GM12873 (cell line): ENCODE data around the gene MYOCOS.

ENCODE experiments used
- TF ChIP-seq, protein P1 (sequence below): IDR thresholded peaks from 2 replicates; pipeline ENCODE4 v1.5.1; 2012; ENCODE audit warnings: low read depth, mild to moderate bottlenecking, moderate library complexity, low read length, control low read depth; ENCODE audit not compliant: insufficient read depth; ENCODE audit errors: missing control alignments

MYOCOS gene

DNA sequence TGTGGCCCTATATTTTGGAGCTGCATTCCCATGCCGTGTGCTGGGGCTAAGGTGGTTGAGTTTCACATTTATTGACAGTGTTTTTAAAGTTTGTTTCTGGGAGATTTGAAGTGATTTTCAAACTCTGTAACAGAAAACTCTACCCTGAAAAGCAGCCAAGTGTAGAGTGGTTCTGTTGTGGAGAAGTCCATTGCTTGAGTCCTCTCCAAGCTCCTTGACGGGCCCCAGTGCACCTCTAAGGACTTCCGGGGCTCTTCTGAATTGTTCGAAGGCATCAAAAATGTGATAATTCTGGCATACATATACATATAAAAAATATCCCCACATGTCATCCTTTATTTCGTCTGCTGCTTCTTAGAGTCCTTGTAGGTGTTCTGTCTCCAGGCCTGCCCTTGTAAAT, 5.0 kb downstream of the MYOCOS start:
- TF ChIP-seq, protein P1, sequence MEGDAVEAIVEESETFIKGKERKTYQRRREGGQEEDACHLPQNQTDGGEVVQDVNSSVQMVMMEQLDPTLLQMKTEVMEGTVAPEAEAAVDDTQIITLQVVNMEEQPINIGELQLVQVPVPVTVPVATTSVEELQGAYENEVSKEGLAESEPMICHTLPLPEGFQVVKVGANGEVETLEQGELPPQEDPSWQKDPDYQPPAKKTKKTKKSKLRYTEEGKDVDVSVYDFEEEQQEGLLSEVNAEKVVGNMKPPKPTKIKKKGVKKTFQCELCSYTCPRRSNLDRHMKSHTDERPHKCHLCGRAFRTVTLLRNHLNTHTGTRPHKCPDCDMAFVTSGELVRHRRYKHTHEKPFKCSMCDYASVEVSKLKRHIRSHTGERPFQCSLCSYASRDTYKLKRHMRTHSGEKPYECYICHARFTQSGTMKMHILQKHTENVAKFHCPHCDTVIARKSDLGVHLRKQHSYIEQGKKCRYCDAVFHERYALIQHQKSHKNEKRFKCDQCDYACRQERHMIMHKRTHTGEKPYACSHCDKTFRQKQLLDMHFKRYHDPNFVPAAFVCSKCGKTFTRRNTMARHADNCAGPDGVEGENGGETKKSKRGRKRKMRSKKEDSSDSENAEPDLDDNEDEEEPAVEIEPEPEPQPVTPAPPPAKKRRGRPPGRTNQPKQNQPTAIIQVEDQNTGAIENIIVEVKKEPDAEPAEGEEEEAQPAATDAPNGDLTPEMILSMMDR = no peak

DNA sequence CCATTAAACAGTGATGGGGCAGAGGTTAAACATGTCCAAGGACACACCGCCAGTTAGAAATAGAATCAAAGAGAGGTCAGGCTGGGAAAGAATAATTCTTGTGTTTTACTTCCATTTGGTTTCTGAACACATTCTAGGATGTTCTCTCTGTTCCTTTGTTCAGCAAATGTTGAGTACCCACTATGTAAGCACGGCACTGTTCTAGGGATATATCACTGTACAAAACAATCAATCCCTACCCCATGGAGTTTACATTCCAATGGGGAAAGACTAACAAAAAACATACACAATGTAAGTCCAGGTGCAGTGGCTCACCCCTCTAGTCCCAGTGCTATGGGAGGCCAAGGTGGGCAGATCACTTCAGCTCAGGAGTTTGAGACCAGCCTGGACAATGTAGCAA, 6.2 kb downstream of the MYOCOS start:
- TF ChIP-seq, protein P1 = no peak

DNA sequence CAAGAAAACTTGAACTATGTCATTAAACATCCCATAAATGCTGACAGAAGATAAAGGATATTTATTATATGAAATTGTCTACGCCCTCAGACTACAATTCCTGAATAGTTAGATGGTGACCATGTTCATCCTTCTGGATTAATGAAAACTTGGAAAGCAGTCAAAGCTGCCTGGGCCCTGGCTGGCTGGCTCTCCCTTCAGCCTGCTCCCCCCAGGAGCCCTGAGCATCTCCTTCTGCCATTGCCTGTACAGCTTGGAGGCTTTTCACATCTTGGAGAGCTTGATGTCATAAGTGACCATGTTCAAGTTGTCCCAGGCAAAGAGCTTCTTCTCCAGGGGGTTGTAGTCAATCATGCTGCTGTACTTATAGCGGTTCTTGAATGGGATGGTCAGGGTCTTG, 13.6 kb downstream of the MYOCOS start:
- TF ChIP-seq, protein P1 = no peak

DNA sequence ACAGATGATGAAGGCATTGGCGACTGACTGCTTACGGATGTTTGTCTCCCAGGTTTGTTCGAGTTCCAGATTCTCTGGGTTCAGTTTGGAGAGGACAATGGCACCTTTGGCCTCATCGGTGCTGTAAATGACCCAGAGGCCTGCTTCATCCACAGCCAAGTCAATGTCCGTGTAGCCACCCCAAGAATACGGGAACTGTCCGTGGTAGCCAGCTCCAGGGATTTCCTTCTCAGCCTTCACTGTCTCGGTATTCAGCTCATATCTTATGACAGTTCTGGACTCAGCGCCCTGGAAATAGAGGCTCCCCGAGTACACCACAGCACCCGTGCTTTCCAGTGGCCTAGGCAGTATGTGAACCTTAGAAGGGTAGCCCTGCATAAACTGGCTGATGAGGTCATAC, 14.1 kb downstream of the MYOCOS start:
- TF ChIP-seq, protein P1 = no peak

DNA sequence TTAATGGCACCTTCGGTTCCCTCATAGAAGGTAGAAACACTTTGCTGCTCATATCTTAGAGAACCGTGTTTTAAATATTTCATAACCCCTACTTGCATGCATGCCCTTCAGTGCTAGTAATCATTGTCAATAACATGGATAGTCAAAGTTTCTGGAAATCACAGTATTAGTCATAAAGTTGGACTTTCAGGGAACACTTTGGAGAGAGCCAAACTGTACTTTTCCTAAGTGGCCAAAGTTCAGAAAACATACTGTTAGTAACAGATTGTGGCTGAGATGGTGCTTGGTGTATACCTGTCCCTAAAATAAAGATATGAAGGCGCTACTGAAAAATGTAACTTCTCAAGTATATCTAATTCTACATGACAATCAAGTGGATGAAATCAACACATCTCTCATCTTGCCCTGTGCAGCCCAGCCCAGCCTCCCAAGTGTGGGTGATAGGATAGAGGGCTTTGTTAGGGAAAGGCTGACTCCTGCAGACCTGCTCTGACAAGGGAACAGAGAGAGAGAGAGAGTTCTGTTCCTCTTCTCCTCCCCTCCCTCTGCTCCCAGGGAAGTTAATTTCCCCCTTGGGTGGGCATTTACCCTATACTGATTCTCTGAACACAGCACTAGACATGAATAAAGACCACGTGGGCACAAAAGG, 16.0 kb downstream of the MYOCOS start:
- TF ChIP-seq, protein P1 = no peak

DNA sequence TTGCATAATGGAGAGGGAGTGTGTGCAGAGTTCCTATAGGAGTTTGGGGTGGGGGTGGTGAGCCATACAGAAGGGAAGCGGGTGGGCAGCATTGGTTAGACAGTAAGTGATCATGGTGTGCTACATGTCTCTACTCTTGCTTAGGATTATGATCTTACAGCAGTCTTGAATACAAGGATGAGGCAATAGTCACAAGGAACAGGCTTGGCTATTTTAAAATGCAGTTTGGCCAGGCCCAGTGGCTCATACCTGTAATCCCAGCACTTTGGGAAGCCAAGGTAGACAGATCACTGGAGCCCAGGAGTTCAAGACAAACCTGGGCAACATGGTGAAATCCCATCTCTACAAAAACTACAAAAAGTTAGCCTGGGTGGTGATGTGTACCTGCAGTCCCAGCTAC, 18.2 kb downstream of the MYOCOS start:
- TF ChIP-seq, protein P1 = no peak

DNA sequence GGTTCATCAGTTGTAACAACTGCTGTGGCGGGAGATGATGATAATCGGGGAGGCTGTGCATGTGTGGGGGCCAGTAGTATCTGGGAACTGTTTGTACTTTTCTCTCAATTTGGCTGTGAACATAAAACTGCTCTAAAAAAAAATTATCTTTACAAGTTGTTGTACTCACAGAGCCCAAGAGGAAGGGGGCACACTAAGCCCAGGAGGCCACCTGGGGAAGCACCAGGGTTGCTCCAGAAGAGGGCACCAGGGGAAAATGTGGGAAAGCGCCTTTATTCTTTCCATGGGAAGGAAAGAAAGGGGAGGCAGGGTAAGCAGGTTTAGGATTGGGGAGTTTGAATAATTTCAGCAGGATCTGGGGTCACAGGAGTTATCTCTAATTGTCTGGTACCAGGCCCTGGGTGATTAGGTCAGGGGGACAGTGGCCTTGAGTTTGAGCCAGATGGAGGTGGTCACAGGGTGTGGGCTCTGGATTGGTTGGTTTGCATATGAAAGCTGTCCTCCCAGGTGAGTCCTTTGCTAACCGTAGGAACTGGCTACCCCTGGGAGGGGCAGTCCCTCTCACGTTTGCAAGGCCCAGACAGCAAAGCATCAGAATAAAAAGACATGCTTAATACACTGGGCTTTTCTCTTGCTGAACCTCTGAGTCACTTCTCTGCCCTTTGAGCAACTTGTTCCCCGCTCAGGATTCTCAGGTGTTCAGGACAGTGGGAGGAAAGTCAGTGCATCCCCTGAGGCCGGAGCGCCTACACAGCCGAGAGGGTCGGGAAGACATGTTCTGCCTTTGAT, 19.2 kb downstream of the MYOCOS start:
- TF ChIP-seq, protein P1 = no peak
